WERI-Rb-1 (cell line): Measurements from ENCODE around the gene FABP3.

Source experiments
- DNase-seq: peaks from one replicate; pipeline ENCODE4 v3.0.0-alpha.2; 2020
- H3K27ac ChIP-seq: fragments of 250-450 bp; sonication (Bioruptor Pico); 2 replicates; pipeline ENCODE4 v1.5.1; 2020; ENCODE audit warnings: mild to moderate bottlenecking, moderate library complexity
- H3K27me3 ChIP-seq: fragments of 250-450 bp; sonication (Bioruptor Pico); 2 replicates; pipeline ENCODE4 v1.5.1; 2021; ENCODE audit warnings: mild to moderate bottlenecking, low read depth, moderate library complexity; ENCODE audit not compliant: insufficient read depth, severe bottlenecking
- H3K36me3 ChIP-seq: fragments of 250-450 bp; sonication (Bioruptor Pico); 2 replicates; pipeline ENCODE4 v1.5.1; 2020; ENCODE audit warnings: mild to moderate bottlenecking, moderate library complexity
- H3K4me3 ChIP-seq: 2 replicates; pipeline ENCODE4 v1.5.1; 2011; ENCODE audit warnings: low read depth, mild to moderate bottlenecking, control low read depth, low read length
- H3K9me3 ChIP-seq: fragments of 250-450 bp; sonication (Bioruptor Pico); 2 replicates; pipeline ENCODE4 v1.5.1; 2021; ENCODE audit warnings: mild to moderate bottlenecking, moderate library complexity; ENCODE audit not compliant: severe bottlenecking
- TF ChIP-seq, protein P1 (sequence below): IDR thresholded peaks from 2 replicates; pipeline ENCODE4 v1.5.1; 2011; ENCODE audit warnings: low read depth, mild to moderate bottlenecking, control low read depth, inconsistent platforms, low read length

FABP3 gene

GRCh38 chr1:31412205-31412604 lies 39.3 kb upstream of the FABP3 start:
- Histone ChIP-seq H3K27ac (no peak overlapping the region), H3K4me3 (no peak overlapping the region)

DNA sequence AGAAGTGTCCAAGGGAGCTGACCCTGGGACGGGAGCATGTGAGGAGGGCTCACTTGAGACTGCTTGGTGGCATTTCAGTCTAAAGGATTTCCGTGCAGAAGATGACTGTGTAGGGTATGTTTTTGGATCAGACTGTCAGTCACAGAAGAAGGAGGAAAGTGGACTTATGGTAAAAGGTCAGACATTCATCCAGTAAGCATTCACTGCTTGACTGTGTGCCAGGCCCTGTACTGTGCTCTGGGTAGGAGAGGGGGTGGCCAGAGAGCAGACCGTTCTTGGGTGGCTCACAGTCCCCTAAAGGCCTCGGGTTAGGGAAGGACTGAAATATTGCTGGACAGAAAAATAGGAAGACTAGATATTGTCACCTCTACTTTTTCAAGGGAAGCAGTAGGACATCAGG lies 38.0 kb upstream of the FABP3 start:
- Histone ChIP-seq H3K27me3 (no peaks in the 10 kb centered on the region), H3K36me3 (no peaks in the 10 kb centered on the region), H3K27ac (no peak overlapping the region), H3K9me3 (no peaks in the 10 kb centered on the region), H3K4me3 (no peak overlapping the region)
- no peak for DNase-seq
- TF ChIP-seq, protein P1, sequence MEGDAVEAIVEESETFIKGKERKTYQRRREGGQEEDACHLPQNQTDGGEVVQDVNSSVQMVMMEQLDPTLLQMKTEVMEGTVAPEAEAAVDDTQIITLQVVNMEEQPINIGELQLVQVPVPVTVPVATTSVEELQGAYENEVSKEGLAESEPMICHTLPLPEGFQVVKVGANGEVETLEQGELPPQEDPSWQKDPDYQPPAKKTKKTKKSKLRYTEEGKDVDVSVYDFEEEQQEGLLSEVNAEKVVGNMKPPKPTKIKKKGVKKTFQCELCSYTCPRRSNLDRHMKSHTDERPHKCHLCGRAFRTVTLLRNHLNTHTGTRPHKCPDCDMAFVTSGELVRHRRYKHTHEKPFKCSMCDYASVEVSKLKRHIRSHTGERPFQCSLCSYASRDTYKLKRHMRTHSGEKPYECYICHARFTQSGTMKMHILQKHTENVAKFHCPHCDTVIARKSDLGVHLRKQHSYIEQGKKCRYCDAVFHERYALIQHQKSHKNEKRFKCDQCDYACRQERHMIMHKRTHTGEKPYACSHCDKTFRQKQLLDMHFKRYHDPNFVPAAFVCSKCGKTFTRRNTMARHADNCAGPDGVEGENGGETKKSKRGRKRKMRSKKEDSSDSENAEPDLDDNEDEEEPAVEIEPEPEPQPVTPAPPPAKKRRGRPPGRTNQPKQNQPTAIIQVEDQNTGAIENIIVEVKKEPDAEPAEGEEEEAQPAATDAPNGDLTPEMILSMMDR: no peak

More at GRCh38 chr1:31412205-31412604, 39.3 kb upstream of the FABP3 start:
- TF ChIP-seq, protein P1: no peak
- H3K36me3 ChIP-seq: no peaks in the 10 kb centered on the region
- H3K27me3 ChIP-seq: no peaks in the 10 kb centered on the region
- DNase-seq: no peak
- H3K9me3 ChIP-seq: no peaks in the 10 kb centered on the region

- TF ChIP-seq, protein P1: no peak
- no peaks in the 10 kb centered on the region for H3K27me3 ChIP-seq
- no peaks in the 10 kb centered on the region for H3K36me3 ChIP-seq
- H3K9me3 ChIP-seq: no peaks in the 10 kb centered on the region
- no peak for DNase-seq
- H3K4me3 ChIP-seq: no peak overlapping the region
- H3K27ac ChIP-seq: no peak overlapping the region
Observed at GRCh38 chr1:31409946-31410858, 37.3 kb upstream of the FABP3 start.

DNA sequence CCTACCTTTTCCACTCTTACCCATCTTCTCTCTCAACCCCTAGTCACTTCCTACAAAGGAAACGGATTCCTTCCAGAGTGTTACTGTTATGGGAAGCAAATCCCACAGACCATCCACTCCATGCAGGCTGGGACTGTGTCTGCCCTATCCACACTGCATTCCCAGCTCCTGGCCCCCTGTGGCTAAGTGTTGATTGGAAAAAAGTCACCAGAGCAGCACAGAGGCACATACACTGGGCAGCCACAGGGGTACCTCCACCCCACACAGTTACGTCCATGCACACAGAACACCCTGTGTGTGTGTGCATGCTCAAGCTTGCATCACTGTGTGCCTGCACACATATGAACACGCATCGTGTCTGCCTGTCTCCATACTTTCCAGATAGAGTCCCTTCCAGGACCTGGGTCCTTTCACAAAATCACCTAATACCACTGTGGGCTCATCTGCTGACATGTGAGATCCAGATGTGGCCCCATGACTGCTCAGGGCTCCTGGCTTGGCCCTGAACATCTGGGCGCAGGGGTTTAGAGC lies 36.0 kb upstream of the FABP3 start:
- TF ChIP-seq, protein P1: no peak
- DNase-seq: no peak

DNA sequence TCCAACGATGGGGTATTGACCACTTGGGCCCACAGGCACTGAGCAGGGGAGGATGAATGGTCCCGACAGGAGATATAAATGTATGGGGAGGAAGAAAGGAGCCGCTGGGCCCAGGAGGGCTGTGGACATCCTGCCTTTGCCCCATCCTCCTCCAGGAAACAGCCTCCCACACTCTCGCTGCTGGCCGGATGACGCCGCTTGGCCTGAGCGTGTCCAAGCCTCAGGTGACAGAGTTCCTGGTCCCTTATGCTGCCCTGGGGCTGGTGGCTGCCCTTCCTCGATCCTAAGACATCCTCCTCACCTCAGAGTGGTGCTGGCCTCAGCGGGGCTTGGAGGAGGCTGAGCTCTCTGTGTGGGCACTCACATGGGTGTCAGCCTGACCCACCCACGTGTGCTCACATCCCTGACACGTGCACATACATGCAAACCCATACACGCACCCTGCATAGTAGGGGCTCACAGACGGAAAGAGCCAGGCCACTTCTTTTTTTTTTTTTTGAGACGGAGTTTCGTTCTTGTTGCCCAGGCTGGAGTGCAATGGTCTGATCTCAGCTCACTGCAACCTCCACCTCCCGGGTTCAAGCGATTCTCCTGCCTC lies 34.3 kb upstream of the FABP3 start:
- Histone ChIP-seq H3K27ac (no peak overlapping the region), H3K36me3 (no peaks in the 10 kb centered on the region), H3K9me3 (no peaks in the 10 kb centered on the region), H3K27me3 (no peaks in the 10 kb centered on the region), H3K4me3 (no peak overlapping the region)
- DNase-seq: no peak
- TF ChIP-seq, protein P1: no peak

More for the DNA sequence above, 36.0 kb upstream of the FABP3 start:
- H3K27me3 ChIP-seq: no peaks in the 10 kb centered on the region
- H3K9me3 ChIP-seq: no peaks in the 10 kb centered on the region
- H3K36me3 ChIP-seq: no peaks in the 10 kb centered on the region
- no peak overlapping the region for H3K4me3 ChIP-seq
- H3K27ac ChIP-seq: no peak overlapping the region
